Uterus (tissue), 2 donors: Measurements from ENCODE around the gene SLC35F3.

Experiments used
- POLR2A ChIP-seq, 2 donors: fragments of 450-650 bp; IDR thresholded peaks; one replicate each; pipeline ENCODE4 v1.6.1; 2016; ENCODE audit warnings: antibody characterized with exemption in 2 of 2, mild to moderate bottlenecking in 1 of 2, moderate library complexity in 1 of 2
- TF ChIP-seq, protein P1 (sequence below), 4 experiments: fragments of 200-600 bp in 2 of 4; fragments of 450-650 bp in 2 of 4; sonication (generic) in 2 of 4; IDR thresholded peaks; one replicate each; pipeline ENCODE4 v1.5.1; 2016 to 2019; ENCODE audit warnings: antibody characterized with exemption in 4 of 4, mild to moderate bottlenecking in 2 of 4, moderate library complexity in 1 of 4

DNA sequence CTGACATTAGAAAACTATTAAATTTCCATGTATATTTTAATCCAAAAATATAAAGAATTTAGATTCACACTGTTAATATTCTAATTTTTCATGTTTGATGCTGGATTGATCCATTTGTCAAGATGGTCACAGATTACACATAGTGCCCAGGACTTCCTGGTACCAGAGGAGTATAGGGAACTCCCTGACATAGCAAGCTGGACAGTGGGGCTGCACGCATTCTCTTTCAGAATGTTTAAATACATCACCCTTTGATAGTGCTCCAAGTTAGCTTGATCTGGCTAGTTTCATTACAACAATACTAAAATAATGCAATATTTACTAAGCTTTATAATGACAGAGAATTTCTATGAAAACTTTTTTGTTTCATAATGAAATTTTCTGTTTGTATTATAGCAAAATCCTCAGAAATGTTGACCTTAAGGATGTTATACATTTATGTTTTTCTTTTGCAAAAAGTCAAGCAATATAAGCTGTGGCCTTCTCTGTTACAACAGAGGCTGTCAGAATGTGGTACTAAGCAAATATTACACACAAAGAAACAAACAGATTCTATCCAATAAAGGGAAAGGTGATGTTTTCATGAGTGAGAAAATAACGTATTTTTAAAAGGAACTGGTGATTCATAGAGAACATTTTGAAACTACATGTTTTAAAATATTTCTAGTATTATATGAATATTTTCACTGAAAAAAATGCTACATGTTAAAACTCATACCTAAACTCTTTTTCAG lies 84.7 kb downstream of the SLC35F3 start:
- TF ChIP-seq POLR2A (IDR thresholded peaks at IDR 0.05): no peak
- TF ChIP-seq, protein P1, sequence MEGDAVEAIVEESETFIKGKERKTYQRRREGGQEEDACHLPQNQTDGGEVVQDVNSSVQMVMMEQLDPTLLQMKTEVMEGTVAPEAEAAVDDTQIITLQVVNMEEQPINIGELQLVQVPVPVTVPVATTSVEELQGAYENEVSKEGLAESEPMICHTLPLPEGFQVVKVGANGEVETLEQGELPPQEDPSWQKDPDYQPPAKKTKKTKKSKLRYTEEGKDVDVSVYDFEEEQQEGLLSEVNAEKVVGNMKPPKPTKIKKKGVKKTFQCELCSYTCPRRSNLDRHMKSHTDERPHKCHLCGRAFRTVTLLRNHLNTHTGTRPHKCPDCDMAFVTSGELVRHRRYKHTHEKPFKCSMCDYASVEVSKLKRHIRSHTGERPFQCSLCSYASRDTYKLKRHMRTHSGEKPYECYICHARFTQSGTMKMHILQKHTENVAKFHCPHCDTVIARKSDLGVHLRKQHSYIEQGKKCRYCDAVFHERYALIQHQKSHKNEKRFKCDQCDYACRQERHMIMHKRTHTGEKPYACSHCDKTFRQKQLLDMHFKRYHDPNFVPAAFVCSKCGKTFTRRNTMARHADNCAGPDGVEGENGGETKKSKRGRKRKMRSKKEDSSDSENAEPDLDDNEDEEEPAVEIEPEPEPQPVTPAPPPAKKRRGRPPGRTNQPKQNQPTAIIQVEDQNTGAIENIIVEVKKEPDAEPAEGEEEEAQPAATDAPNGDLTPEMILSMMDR (IDR thresholded peaks at IDR 0.05): no peak
